ENCODE data around the gene PDGFRA.

The PDGFRA gene

GRCh38 chr4:54192811-54193210 is 36.3 kb upstream of the PDGFRA start:
- H3K4me3 ChIP-seq (ENCODE audit: low read length), result no peak overlapping the region
- DNase-seq (ENCODE audit: low read depth), result no peak
- no peak for TF ChIP-seq CTCF (conservative IDR thresholded peaks at IDR 0.05; ENCODE audit: low read depth, low read length)

GRCh38 chr4:54197926-54198325 is 31.2 kb upstream of the PDGFRA start:
- no peak overlapping the region for H3K4me3 ChIP-seq (ENCODE audit: low read length)
- DNase-seq (ENCODE audit: low read depth), result no peak
- TF ChIP-seq CTCF (conservative IDR thresholded peaks at IDR 0.05; ENCODE audit: low read depth, low read length), result no peak

GRCh38 chr4:54199919-54200318 is 29.2 kb upstream of the PDGFRA start:
- TF ChIP-seq CTCF (conservative IDR thresholded peaks at IDR 0.05; ENCODE audit: low read depth, low read length), result no peak
- no peak for DNase-seq (ENCODE audit: low read depth)
- H3K4me3 ChIP-seq (ENCODE audit: low read length), result no peak overlapping the region

- no peak for TF ChIP-seq CTCF (conservative IDR thresholded peaks at IDR 0.05; ENCODE audit: low read depth, low read length)
- DNase-seq (ENCODE audit: low read depth), result no peak
- H3K4me3 ChIP-seq (ENCODE audit: low read length), result no peak overlapping the region
Observed at GRCh38 chr4:54209617-54210016, 19.5 kb upstream of the PDGFRA start.

GRCh38 chr4:54213001-54213400 is 16.1 kb upstream of the PDGFRA start:
- DNase-seq (ENCODE audit: low read depth), result no peak
- no peak overlapping the region for H3K4me3 ChIP-seq (ENCODE audit: low read length)
- TF ChIP-seq CTCF (conservative IDR thresholded peaks at IDR 0.05; ENCODE audit: low read depth, low read length), result no peak

GRCh38 chr4:54213761-54214160 is 15.3 kb upstream of the PDGFRA start:
- TF ChIP-seq CTCF (conservative IDR thresholded peaks at IDR 0.05; ENCODE audit: low read depth, low read length), result no peak
- DNase-seq (ENCODE audit: low read depth), result no peak
- no peak overlapping the region for H3K4me3 ChIP-seq (ENCODE audit: low read length)

GRCh38 chr4:54215379-54216077 is 13.6 kb upstream of the PDGFRA start:
- TF ChIP-seq CTCF (conservative IDR thresholded peaks at IDR 0.05; ENCODE audit: low read depth, low read length), result no peak
- H3K4me3 ChIP-seq (ENCODE audit: low read length), result no peak overlapping the region
- DNase-seq (ENCODE audit: low read depth), result no peak

Data from retinal pigment epithelial cell (primary cell).